Neural cell (in vitro differentiated cells): ENCODE results near the gene LYPD3. TPM values are rescaled to one million over a fixed set of nuclear protein-coding genes. Genes with fewer than 3 reads are reported as not detected.
"Not testable (repeated sequence)": the region's sequence is repeated elsewhere in the genome, so short reads cannot be mapped to it uniquely, and the experiment has no call there.

Experiments
- H2AFZ ChIP-seq: fragments of 200-600, 300-800 bp; sonication (generic), shearing (Covaris generic); 2 replicates; pipeline ENCODE4 v1.6.0; 2014; ENCODE audit warnings: low read depth, mild to moderate bottlenecking, antibody characterized with exemption, low read length, moderate library complexity
- H3F3A ChIP-seq: fragments of 200-600 bp; shearing (Covaris generic); 2 replicates; pipeline ENCODE4 v1.6.1; 2016; ENCODE audit warnings: mild to moderate bottlenecking, moderate library complexity, mixed read lengths, antibody characterized with exemption, low read length; ENCODE audit not compliant: insufficient read depth, poor library complexity, severe bottlenecking
- H3K27ac ChIP-seq: fragments of 200-600, 300-800 bp; sonication (generic), shearing (Covaris generic); 2 replicates; pipeline ENCODE4 v1.5.1; 2014; ENCODE audit warnings: mild to moderate bottlenecking, low read length, moderate library complexity
- H3K27me3 ChIP-seq: fragments of 300-800, 200-600 bp; sonication (generic), shearing (Covaris generic); 2 replicates; pipeline ENCODE4 v1.6.0; 2014; ENCODE audit warnings: mild to moderate bottlenecking, low read depth, low read length, moderate library complexity; ENCODE audit not compliant: insufficient read depth
- H3K36me3 ChIP-seq: fragments of 300-800, 200-600 bp; sonication (generic), shearing (Covaris generic); 2 replicates; pipeline ENCODE4 v1.5.1; 2014; ENCODE audit warnings: mild to moderate bottlenecking, antibody characterized with exemption, low read length, moderate library complexity; ENCODE audit not compliant: insufficient read depth
- H3K4me2 ChIP-seq: fragments of 300-800, 200-600 bp; sonication (generic), shearing (Covaris generic); 2 replicates; pipeline ENCODE4 v1.6.0; 2014; ENCODE audit warnings: mild to moderate bottlenecking, low read length
- H3K4me3 ChIP-seq: fragments of 300-800, 200-600 bp; sonication (generic), shearing (Covaris generic); 2 replicates; pipeline ENCODE4 v1.5.1; 2014; ENCODE audit warnings: mild to moderate bottlenecking, low read length, moderate library complexity
- H3K79me2 ChIP-seq: fragments of 200-600 bp; shearing (Covaris generic); replicated peaks from 2 replicates; pipeline ENCODE4 v1.6.0; 2014; ENCODE audit warnings: mild to moderate bottlenecking, low read length, moderate library complexity; ENCODE audit not compliant: insufficient read depth
- H3K9ac ChIP-seq: fragments of 300-800, 200-600 bp; sonication (generic), shearing (Covaris generic); 2 replicates; pipeline ENCODE4 v1.6.1; 2016; ENCODE audit warnings: mild to moderate bottlenecking, low read length, mixed read lengths
- H3K9me2 ChIP-seq: fragments of 200-600 bp; shearing (Covaris generic); 2 replicates; pipeline ENCODE4 v1.6.1; 2016; ENCODE audit warnings: mild to moderate bottlenecking, low read length, mixed read lengths; ENCODE audit not compliant: insufficient read depth
- H3K9me3 ChIP-seq: fragments of 200-600, 300-800 bp; sonication (generic), shearing (Covaris generic); 2 replicates; pipeline ENCODE4 v1.6.1; 2016; ENCODE audit warnings: mild to moderate bottlenecking, mixed run types, low read length, moderate library complexity, mixed read lengths
- H4K20me1 ChIP-seq: fragments of 200-600 bp; shearing (Covaris generic); 2 replicates; pipeline ENCODE4 v1.6.1; 2016; ENCODE audit warnings: mild to moderate bottlenecking, mixed run types; ENCODE audit not compliant: insufficient read depth
- EP300 ChIP-seq: fragments of 450-650 bp; conservative IDR thresholded peaks from 2 replicates; pipeline ENCODE4 v1.6.1; 2014; ENCODE audit warnings: antibody characterized with exemption, mild to moderate bottlenecking, moderate library complexity; ENCODE audit not compliant: poor library complexity, severe bottlenecking
- EZH2 ChIP-seq: fragments of 200-600, 300-800 bp; shearing (Covaris generic), sonication (generic); IDR thresholded peaks from 2 replicates; pipeline ENCODE4 v1.6.1; 2014; ENCODE audit warnings: antibody characterized with exemption, low read length, borderline replicate concordance, mild to moderate bottlenecking; ENCODE audit not compliant: insufficient read depth, poor library complexity, severe bottlenecking
- MXI1 ChIP-seq: fragments of 450-650 bp; conservative IDR thresholded peaks from 2 replicates; pipeline ENCODE4 v1.6.1; 2014; ENCODE audit warnings: antibody characterized with exemption, mild to moderate bottlenecking; ENCODE audit not compliant: poor library complexity, severe bottlenecking
- POLR2AphosphoS5 ChIP-seq: IDR thresholded peaks from 2 replicates; pipeline ENCODE4 v1.6.1; 2012
- RAD21 ChIP-seq: fragments of 450-650 bp; conservative IDR thresholded peaks from 2 replicates; pipeline ENCODE4 v1.6.1; 2014; ENCODE audit warnings: antibody characterized with exemption, mild to moderate bottlenecking, moderate library complexity
- SMC3 ChIP-seq: fragments of 450-650 bp; conservative IDR thresholded peaks from 2 replicates; pipeline ENCODE4 v1.6.1; 2014; ENCODE audit warnings: antibody characterized with exemption, mild to moderate bottlenecking, moderate library complexity; ENCODE audit not compliant: poor library complexity
- TAF1 ChIP-seq: IDR thresholded peaks from 2 replicates; pipeline ENCODE4 v1.6.1; 2012; ENCODE audit warnings: low read depth
- polyA minus RNA-seq: library from RNA; depleted of rRNA, polyadenylated mRNA; stranded (reverse); fragments of >200 nt; gene quantifications from 2 replicates; pipeline ENCODE4 v1.2.3, GENCODE V29; 2014
- polyA plus RNA-seq: library from polyadenylated mRNA; depleted of rRNA; stranded (reverse); fragments of >200 nt; gene quantifications from 2 replicates; pipeline ENCODE4 v1.2.3, GENCODE V29; 2014
- TF ChIP-seq, protein P1 (sequence below): IDR thresholded peaks from 2 replicates; pipeline ENCODE4 v1.6.1; 2012; ENCODE audit warnings: borderline replicate concordance
- TF ChIP-seq, protein P2 (sequence below): fragments of 450-650 bp; IDR thresholded peaks from 2 replicates; pipeline ENCODE4 v1.5.1; 2014; ENCODE audit warnings: antibody characterized with exemption, mild to moderate bottlenecking, moderate library complexity; ENCODE audit not compliant: poor library complexity, severe bottlenecking

The LYPD3 gene
- polyA plus RNA-seq (not detected in 2 replicates), polyA minus RNA-seq (not detected in 2 replicates)

DNA sequence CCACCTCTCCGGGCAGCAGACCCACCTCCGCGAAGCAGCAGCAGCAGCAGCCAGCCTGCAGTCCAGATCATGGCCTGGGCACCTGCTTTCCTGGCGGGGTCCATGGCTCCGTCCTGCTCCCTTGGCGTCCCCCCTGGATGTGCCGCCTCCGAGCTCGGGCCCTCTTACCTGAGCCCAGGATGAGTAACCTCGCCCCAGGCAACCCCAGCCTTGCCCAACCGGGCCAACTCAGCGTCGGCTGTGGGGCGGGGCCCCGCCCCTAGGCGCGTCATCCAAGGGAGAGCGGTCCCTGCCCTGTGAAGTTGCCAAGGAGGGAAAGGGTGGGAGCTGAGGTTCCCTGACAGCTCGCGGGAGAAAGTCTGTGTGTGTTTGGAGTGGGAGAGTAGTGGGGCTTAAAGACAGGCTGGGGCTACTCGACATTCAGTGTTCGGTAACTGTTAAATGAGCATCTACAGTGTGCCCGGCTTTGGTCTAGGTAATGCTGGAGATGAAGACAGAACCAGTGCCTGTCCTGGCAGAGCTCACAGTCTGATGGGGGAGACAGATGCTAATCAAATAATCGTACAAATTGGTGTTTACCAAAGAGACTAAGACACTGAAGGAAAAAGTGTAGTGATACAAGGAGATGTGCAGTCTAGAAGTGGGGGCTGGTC is at the start of gene LYPD3:
LYPD3 (minus strand) TSS at position 141 of the 653 bp plus-strand sequence; CDS start at position 104, 37 bp downstream.
- no peak within 1 kb of the TSS for H3K4me2 ChIP-seq
- no peak within 1 kb of the TSS for H2AFZ ChIP-seq
- H3K79me2 ChIP-seq, result no peaks in the 10 kb centered on the region
- no peak within 1 kb of the TSS for H3K9ac ChIP-seq
- H4K20me1 ChIP-seq, result no peaks in the 10 kb centered on the region
- no peak within 1 kb of the TSS for H3K27ac ChIP-seq
- peak within 1 kb of the TSS; percentile 74 for H3K4me3 ChIP-seq
- no peaks in the 10 kb centered on the region for H3F3A ChIP-seq
- no peaks in the 10 kb centered on the region for H3K27me3 ChIP-seq
- H3K9me2 ChIP-seq, result no peaks in the 10 kb centered on the region
- no peaks in the 10 kb centered on the region for H3K9me3 ChIP-seq
- TF ChIP-seq, protein P1, sequence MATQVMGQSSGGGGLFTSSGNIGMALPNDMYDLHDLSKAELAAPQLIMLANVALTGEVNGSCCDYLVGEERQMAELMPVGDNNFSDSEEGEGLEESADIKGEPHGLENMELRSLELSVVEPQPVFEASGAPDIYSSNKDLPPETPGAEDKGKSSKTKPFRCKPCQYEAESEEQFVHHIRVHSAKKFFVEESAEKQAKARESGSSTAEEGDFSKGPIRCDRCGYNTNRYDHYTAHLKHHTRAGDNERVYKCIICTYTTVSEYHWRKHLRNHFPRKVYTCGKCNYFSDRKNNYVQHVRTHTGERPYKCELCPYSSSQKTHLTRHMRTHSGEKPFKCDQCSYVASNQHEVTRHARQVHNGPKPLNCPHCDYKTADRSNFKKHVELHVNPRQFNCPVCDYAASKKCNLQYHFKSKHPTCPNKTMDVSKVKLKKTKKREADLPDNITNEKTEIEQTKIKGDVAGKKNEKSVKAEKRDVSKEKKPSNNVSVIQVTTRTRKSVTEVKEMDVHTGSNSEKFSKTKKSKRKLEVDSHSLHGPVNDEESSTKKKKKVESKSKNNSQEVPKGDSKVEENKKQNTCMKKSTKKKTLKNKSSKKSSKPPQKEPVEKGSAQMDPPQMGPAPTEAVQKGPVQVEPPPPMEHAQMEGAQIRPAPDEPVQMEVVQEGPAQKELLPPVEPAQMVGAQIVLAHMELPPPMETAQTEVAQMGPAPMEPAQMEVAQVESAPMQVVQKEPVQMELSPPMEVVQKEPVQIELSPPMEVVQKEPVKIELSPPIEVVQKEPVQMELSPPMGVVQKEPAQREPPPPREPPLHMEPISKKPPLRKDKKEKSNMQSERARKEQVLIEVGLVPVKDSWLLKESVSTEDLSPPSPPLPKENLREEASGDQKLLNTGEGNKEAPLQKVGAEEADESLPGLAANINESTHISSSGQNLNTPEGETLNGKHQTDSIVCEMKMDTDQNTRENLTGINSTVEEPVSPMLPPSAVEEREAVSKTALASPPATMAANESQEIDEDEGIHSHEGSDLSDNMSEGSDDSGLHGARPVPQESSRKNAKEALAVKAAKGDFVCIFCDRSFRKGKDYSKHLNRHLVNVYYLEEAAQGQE, result no peak
- TF ChIP-seq EP300 (no peak), TAF1 (no peak)
- TF ChIP-seq, protein P2, sequence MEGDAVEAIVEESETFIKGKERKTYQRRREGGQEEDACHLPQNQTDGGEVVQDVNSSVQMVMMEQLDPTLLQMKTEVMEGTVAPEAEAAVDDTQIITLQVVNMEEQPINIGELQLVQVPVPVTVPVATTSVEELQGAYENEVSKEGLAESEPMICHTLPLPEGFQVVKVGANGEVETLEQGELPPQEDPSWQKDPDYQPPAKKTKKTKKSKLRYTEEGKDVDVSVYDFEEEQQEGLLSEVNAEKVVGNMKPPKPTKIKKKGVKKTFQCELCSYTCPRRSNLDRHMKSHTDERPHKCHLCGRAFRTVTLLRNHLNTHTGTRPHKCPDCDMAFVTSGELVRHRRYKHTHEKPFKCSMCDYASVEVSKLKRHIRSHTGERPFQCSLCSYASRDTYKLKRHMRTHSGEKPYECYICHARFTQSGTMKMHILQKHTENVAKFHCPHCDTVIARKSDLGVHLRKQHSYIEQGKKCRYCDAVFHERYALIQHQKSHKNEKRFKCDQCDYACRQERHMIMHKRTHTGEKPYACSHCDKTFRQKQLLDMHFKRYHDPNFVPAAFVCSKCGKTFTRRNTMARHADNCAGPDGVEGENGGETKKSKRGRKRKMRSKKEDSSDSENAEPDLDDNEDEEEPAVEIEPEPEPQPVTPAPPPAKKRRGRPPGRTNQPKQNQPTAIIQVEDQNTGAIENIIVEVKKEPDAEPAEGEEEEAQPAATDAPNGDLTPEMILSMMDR, result no peak
- H3K36me3 ChIP-seq, result no peaks in the 10 kb centered on the region

DNA sequence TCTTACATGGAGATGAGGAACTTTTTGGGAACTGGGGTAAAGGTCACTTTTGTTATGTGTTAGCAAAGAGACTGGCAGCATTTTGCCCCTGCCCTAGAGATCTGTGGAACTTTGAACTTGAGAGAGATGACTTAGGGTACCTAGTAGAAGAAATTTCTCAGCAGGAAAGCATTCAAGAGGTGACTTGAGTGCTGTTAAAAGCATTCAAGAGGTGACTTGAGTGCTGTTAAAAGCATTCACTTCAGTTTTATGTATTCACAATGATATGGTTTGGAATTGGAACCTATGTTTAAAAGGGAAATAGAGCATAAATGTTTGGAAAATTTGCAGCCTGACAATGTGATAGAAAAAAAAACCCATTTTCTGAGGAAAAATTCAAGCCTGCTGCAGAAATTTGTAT is 47.0 kb upstream of the LYPD3 start:
- not testable (repeated sequence) for H3K4me3 ChIP-seq

DNA sequence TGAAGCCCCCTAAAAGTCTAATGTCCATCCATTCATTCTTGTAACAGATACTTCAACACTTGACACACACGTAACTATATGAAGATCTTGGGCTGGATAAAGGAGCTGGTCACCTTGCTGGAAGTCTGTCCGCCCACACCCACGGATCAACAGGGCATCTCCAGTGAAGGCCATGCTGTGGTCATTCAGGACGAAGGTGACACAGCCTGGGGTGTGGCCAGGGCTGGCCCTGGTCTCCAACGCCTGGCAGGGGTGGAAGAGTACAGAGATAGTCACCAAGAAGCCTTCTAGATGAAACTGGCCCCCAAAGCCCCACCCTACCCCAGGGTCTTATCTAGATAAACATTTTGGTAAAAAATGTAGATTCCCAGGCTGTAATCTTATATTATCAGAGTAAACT is 45.9 kb upstream of the LYPD3 start:
- Histone ChIP-seq H3K9me2 (no peaks in the 10 kb centered on the region), H4K20me1 (no peaks in the 10 kb centered on the region), H3K27ac (no peak overlapping the region), H3K4me2 (no peak overlapping the region), H3K36me3 (no peaks in the 10 kb centered on the region), H3F3A (no peaks in the 10 kb centered on the region), H2AFZ (no peak overlapping the region), H3K9ac (no peak overlapping the region), H3K79me2 (no peaks in the 10 kb centered on the region), H3K9me3 (no peaks in the 10 kb centered on the region), H3K4me3 (no peak overlapping the region), H3K27me3 (no peaks in the 10 kb centered on the region)
- TF ChIP-seq TAF1, result no peak
- no peak for TF ChIP-seq POLR2AphosphoS5
- TF ChIP-seq SMC3, result no peak
- TF ChIP-seq EP300, result no peak
- no peak for TF ChIP-seq RAD21
- TF ChIP-seq MXI1, result no peak
- TF ChIP-seq, protein P2, result no peak
- no peak for TF ChIP-seq EZH2
- TF ChIP-seq, protein P1, result no peak

More for the DNA sequence above, 47.0 kb upstream of the LYPD3 start:
- not testable (repeated sequence) for H3K27me3 ChIP-seq, H3K36me3 ChIP-seq, H3K4me2 ChIP-seq, H2AFZ ChIP-seq, H3K9me3 ChIP-seq, H3K9me2 ChIP-seq, H3F3A ChIP-seq, H3K9ac ChIP-seq, H3K79me2 ChIP-seq, H4K20me1 ChIP-seq, H3K27ac ChIP-seq
